Stimulated activated naive CD4-positive, alpha-beta T cell (primary cell): ENCODE measurements around the gene MT1M.

Source experiments
- DNase-seq, 6 experiments: peaks; one replicate each; lab custom pipeline; 2025; lab: John Stamatoyannopoulos, UW

MT1M gene

DNA sequence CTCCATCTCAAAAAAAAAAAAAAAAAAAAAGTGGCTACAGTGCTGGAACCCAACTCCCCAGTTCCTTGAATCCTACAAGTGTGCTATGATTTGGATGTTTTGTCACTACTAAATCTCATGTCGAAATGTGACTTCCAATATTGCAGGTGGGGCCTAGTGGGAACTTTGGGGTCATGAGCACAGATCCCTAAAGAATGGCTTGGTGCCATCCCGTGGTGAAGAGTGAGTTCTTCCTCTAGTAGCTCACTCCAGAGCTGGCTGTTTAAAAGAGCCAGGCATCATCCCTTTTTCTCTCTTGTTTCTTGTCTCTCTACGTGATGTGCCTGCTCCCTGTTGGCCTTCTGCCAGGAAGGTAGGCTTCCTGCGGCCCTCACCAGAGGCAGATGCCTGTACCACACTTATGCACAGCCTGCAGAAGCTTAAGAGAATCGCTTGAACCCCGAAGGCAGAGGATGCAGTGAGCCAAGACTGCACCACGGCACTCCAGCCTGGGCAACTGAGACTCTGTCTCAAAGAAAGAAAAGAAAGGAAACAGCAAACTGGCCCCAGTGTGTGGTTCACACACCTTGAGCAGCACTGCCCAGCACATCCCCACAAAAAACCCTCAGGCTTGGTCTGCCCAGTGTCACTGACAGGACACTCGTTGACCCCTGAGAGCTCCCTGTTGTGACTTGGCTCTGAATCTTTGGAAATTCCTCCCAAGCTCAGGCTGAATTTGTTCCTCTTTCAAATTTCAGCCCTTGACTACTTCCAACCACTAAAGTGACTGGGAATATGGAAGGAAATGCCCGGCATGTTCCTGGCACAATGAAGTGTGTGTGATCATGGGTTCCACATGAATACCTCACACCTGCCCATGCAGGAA lies 3.7 kb upstream of the MT1M start:
- no peak for DNase-seq

DNA sequence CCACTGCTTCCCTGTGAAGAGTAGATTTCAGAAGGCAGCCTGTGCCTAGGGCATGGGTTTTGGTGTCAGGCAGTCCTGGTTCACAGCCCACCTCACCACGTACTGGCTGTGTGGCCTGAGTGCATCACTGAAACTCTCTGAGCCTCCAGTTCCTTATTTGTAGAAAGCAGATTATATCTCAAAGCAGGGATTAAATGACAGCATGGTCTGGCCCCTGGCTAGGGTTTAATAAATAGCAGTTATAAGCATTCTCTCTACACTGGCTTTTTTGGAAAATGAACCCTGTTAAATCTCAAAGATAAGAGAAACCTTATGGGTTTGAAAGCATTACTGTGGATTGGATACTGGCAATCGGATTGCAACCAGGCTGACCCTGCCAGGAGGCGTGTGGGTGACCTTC lies 2.9 kb upstream of the MT1M start:
- DNase-seq = no peak

DNA sequence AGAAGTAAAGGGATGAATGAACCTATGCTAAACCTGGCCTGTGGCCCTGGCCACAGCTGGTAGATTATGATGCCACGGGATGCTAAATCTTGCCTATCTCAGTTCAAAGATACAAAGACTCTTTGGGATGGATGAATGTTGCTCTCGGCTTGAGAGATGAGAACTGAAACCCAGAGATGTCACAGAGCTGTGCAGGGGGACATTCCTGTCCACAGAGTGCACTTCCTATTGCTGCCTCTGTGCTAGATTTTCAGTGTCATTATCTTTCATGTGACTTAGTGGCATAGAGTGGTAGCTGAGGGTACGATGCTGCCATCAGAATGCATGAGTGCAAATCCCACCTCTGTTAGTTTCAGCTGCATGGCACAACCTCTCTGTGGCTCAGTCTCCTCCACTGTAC lies 2.3 kb upstream of the MT1M start:
- DNase-seq = no peak

DNA sequence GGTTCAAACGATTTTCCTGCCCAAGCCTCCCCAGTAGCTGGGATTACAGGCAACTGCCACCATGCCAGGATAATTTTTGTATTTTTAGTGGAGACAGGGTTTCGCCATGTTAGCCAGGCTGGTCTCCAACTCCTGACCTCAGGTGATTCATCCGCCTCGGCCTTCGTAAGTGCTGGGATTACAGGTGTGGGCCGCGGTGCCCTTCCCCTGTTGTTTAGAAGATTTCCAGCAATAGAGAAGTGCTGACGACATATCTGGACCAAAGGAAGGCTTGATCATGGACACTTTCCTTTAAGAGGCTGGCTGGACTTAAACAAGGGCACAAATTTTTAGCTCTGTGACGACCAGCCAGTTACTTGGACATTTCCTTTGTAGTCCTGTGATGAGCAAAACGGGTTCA lies 1.3 kb upstream of the MT1M start:
- no peak for DNase-seq

DNA sequence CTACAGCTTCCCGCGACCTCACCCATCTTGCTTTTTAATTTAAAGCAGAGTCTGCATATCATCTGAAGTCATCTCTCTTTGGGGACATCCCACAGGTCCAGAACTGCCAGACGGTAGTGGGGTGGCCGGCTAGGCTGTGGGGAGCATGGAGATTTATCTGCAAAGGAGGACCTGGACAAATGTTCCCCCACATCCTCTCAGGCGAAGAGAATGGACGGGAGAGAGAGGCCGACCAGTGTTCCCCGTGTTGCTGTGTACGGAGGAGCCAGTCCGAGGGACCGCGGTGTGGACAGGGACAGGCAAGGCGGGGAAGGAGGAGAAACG lies 665 bp upstream of the MT1M start:
- DNase-seq = no peak

DNA sequence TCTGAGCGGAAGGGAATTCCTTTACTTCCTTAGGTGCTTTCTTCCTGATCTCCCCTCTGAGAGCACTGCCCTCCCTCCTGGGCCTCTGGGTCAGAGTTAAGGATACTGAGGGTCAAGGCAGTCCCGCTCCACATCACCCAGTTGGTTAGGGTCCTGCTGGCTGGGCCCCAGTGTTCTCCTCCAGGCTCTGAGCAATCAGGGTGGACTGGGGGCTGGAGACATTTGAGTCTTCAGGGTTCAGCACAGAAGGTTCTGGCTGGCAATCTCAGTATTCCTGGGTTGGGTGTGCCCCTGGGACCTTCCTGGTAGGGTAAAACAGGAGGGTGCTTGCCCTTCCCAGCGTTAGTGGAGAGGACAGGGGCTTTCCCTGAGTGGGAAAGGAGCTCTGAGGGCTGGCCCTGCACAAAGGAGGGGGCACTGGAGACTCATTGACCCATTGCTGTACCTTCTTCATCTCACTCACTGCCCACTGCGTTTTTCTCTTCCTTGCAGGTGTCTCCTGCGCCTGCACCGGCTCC lies 448 bp downstream of the MT1M start:
- no peak for DNase-seq

DNA sequence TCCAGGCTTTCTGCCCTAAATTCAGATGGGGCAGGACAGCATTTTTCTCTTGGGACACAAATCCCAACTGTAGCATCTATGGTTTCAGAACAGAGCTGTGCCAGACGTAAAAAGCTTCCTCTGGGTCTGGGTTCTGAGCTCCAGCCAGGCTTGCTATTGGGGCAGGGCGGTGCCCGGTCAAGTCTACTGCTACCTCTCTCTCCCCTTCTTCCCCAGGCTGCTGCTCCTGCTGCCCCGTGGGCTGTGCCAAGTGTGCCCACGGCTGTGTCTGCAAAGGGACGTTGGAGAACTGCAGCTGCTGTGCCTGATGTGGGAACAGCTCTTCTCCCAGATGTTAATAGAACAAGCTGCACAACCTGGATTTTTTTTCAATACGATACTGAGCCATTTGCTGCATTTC lies 1.1 kb downstream of the MT1M start:
- no peak for DNase-seq

DNA sequence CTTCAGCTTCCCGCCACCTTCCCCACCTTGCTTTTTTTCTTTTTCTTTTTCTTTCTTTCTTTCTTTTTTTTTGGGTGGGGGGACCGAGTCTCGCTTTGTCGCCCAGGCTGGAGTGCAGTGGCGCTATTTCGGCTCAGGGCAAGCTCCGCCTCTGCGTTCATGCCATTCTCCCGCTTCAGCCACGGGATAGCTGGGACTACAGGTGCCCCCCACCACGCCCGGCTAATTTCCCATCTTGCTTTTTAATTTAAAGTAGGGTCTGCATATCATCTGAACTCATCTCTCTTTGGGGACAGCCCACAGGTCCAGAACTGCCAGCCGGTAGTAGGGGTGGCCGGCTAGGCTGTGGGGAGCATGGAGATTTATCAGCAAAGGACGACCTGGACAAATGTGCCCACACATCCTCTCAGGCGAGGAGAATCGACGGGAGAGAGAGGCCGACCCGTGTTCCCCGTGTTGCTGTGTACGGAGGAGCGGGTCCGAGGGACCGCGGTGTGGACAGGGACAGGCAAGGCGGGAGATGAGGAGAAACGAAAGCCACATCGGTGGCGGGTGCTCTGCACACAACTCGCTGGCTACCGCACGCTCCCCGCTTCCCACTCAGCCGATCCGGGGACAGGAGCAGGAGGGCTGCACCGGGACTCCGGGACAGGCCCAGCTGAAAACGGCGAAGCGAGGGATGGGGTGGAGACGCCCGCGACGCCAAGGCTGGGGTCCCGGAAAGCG lies 2.4 kb downstream of the MT1M start:
- no peak for DNase-seq

DNA sequence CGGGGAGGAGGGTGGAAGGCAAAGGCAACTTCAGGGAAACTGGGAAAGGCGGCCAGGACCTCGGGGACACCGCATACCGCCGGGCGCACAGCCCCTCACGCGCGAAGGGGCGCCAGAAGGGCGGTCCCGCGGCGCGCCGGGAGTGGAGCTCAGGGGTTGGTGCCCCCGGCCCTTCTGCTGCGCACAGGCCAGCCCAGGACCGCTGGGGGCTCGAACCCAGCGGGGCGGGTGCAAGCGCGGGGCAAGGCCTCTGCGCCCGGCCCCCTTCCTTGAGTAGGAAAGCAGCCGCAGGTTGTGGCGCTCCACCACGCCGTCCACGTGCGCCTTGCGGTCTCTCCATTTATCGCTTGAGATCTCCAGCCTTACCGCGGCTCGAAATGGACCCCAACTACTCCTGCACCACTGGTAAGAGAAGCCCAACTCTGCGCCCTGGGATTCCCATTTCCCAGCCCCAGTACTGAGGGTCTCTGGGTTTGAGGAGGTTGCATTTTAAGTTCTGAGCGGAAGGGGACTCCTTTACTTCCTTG lies 3.0 kb downstream of the MT1M start:
- DNase-seq = no peak

DNA sequence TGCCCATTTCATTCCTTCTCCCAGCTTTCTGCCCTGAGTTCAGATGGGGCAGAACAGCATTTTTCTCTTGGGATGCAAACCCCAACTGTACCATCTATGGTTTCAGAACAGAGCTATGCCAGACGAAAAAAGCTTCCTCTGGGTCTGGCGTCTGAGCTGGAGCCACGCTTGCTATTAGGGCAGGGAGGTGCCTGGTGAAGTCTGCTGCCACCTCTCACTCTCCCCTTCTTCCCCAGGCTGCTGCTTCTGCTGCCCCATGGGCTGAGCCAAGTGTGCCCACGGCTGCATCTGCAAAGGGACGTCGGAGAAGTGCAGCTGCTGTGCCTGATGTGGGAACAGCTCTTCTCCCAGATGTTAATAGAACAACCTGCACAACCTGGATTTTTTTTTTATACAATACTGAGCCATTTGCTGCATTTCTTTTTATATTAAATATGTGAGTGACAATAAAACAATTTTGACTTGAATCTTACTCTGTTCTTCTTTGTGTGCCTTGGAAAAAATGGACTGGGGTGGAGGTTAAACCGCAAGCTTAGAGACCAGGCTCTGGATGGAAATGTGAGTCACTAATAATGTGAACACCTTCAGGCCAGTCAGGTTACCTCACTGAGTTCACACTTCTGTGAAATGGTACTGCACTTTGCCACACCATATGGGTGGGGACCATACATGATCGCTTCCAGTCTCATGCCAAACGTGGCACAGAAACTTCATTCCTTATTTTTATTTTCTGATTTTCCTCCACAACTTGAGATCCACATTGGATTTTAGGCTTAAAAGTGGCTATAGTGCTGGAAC lies 4.4 kb downstream of the MT1M start:
- DNase-seq = no peak

DNA sequence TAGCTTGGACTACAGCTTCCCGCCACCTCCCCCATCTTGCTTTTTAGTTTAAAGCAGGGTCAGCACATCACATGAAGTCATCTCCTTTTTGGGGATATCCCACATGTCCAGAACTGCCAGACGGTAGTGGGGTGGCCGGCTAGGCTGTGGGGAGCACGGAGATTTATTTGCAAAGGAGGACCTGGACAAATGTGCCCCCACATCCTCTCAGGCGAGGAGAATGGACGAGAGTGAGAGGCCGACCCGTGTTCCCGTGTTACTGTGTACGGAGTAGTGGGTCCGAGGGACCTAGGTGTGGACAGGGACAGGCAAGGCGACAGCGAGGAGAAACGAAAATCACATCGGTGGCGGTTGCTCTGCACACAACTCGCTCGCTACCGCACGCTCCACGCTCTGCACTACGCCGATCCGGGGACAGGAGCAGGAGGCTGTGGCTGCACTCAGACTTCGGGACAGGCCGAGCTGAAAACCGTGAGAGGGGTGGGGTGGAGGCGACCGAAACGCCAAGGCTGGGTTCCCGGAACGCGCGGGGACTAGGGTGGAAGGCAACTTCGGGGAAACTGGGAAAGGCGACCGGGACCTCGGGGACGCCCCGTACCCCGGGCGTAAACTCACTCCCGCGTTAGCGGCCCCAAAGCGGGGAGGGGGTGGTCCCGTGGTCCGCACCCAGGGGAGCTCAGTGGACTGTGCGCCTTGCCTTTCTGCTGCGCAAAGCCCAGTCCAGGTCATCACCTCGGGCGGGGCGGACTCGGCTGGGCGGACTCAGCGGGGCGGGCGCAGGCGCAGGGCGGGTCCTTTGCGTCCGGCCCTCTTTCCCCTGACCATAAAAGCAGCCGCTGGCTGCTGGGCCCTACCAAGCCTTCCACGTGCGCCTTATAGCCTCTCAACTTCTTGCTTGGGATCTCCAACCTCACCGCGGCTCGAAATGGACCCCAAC lies 5.6 kb downstream of the MT1M start, which contains the start of gene MT1A:
MT1A (plus strand) TSS at position 853 of the 937 bp plus-strand sequence; CDS start at position 926, 73 bp downstream.
- no peak for DNase-seq

DNA sequence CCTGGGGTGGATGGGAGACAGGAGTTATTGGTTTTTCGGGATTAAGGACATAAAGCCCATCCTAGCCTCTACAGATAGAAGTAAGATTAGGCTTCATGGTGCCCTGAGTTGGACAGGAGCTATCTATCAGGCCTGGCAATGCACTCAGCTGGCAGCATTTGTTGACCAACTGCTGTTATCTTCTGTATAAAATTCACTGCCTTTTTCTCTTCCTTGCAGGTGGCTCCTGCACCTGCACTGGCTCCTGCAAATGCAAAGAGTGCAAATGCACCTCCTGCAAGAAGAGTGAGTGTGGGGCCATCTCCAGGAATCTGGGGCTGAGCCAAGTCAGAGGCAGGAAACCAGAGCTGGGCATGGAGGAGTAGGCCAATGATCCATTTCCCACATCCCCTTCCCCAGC lies 6.6 kb downstream of the MT1M start:
- DNase-seq = no peak

DNA sequence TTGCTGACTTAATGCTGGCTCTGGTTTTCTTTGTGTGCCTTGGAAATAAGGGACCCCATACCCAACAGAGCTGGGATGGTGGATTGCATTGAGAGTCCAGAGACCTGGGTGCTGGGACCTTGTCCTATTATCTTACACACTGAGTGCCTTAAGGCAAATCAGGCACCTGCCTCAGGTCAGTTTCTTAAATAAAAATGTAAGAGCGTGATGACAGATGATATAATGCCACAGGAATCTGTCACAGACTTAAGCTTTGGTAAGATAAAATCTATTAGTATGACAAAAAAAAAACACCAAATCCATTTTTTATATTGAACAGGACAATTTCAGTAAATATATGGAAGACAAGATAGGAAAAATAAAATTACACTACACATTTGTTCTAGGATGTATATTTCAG lies 7.6 kb downstream of the MT1M start:
- DNase-seq = no peak

DNA sequence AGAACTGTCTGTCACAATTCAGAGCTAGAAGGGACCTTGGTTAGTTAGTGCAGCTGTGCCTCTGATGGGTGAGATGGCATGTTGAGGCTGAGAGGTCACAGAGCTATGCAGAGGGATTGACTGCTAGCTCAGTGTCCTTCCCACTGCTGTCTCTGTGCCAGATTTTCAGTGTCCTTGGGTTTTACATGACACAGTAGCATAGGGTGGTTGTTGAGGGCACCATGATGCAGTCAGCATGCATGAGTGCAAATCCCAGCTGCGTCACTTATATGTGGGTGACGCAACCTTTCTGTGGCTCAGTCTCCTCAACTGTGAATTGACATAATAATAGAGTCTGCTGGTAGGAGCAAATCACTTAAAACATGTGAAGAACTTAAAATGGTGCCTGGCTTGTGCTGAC lies 8.7 kb downstream of the MT1M start:
- no peak for DNase-seq

DNA sequence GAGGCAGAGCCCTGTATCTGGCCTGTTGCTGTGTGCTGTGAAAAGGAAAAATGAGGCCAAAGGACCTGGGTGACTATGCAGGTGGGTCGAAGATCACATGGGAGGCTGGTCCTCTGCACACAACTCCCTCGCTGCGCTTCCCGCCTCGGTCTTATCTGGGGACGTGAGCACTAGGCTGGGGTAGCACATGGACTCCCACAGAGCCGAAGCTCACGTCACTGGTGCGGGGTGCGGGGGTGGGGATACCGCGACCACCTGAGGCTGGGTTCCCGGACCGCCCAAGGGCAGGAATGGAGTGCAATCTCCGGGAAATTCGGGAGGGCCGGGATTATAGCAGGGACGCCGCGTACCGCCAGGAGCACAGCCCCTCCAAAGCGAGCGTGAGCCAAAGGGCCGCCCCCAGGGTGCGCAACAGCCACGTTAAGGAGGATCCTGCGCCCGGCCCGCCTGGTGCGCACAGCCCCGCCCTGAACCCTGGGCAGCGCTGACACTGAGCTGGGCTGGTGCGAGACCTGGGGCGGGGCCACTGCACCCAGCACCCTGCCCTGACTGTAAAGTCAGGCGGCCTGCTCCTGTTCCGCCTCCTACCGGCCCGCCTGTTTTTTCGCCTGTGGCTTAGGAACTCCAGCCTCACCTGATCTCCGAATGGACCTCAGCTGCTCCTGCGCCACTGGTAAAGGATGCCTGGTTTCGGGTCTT lies 10.8 kb downstream of the MT1M start:
- peak; percentile 30 to 60 (median 48) for DNase-seq

DNA sequence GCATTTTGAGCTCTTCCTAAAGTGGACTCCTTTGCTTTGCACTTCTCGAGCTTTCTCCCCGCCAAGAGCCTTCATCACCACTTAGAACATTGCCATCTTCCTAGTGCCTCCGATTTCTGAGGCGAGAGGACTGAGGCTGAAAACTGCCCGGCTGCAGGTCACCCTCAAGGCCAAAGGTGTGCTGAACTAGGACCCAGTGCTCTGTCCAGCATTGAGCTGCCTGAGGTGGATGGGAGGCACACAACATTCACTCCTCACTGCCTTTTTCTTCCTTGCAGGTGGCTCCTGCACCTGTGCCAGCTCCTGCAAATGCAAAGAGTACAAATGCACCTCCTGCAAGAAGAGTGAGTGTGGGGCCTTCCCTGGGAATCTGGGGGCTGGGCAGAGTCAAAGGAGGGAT lies 11.4 kb downstream of the MT1M start:
- no peak for DNase-seq

DNA sequence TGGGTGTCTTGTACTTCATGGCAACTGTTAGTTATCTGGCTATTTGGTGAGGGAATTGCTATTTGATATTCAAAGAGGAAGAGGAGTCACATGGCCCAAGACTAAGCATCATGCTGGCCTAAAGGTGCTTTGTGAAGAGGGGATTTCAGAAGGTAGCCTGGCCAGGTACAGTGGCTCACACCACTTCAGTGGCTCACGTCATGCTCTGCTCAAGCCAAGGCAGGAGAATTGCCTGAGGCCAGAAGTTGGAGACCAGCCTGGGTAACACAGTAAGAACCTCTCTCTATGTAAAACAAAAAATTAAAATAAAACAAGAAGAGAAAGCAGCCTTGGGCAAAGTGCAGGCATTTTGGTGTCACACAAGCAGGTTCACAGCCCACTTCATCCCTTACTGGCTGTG lies 12.9 kb downstream of the MT1M start:
- DNase-seq = no peak

DNA sequence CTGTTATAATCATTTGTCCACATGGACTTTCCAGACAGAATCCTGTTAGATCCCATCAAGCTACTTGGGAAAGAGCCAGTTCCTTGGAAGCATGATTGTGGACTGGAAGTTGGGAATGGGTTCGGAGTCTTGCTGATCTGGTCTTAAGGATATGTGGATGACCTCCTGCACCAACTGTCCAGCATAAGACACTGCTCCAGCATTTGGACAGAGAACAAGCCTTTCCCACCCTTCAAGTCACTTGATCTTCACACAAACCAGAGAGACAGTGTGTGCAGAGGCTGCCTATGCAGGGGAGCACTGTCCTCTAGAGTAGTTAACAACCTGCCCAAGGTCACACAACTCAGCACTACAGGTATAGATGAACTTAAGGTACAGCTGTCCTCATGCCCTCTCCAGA lies 13.4 kb downstream of the MT1M start:
- DNase-seq = no peak

DNA sequence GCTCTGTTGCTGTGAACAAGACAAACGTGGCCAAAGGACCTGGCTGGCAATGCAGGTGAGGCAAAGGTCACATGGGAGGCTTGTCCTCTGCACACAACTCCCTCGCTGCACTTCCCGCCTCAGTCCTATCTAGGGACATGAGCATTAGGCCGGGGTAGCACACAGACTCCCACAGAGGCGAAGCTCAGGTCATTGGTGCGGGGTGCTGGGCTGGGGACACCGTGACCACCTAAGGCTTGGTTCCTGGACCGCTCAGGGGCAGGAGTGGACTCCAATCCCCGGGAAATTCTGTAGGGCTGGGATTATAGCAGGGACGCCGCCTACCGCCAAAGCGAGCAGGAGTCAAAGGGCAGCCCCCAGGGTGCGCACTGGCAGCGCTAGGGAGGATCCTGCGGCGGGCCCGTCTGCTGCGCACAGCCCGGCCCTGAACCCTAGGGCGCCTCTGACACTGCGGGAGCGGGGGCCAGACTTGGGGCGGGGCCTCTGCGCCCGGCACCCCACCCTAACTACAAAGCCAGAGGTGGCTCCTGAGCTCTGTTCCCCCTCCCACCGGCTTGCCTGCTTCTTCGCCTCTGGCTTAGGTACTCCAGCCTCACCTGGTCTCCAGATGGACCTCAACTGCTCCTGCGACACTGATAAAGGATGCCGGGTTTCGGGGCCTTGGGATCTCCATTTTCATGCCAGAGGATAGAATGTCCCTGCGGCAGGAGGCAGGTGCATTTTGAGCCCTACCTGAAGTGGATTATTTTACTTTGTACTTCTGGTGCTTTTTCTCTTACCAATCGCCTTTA lies 15.4 kb downstream of the MT1M start:
- DNase-seq = no peak

DNA sequence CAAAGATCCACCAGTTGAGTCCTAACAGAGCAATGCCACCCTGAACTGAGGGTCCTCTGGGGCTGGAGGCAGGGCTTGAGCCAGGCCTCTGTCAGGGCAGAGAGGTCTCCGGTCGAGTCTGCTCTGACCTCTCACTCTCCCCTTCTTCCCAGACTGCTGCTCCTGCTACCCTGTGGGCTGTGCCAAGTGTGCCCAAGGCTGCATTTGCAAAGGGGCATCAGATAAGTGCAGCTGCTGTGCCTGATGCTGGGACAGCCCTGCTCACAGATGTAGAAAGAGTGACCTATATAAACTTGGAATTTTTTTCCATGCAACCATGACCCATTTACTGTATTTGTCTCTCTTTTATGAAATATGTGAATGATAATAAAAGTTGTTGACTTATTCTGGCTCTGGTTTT lies 16.8 kb downstream of the MT1M start:
- no peak for DNase-seq
